Measurements from ENCODE around the gene NEK4.
"Not testable (repeated sequence)": the region's sequence is repeated elsewhere in the genome, so short reads cannot be mapped to it uniquely, and the experiment has no call there.

NEK4 gene

DNA sequence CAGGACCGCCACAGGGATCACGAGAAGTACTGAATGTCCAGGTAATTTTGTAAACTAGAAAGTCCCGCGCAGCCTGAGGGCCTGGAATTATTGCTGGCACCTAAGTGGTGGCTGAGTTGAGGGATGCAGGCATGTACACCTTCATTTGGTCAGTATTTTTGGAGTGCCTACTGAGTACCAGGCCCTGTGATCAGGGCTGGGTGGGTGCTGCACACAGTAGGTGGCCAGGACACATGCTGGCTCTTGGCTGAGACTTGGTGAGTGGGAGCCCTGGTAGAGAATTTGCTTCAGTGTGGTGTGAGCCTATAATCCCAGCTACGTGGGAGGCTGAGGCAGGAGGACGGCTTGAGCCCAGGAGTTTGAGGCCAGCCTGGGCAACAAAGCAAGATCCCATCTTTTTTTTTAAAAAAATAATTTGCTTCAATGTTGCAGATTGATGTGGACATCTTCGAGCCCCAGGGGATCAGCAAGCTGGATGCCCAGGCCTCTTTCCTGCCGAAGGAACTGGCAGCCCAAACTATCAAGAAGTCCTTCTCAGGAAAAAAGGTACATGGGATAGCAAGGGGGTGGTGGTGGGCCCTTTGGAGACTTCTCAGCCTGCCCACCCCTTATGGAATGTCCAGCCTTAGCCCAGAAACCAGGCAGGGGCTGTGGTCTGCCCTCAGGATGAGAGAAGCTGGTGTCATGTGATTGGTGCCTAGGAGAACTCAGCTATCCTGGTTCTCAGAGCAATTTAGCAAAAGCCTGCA lies 9.3 kb upstream of the NEK4 start:
- DNase-seq (ENCODE audit: low read depth in 1 of 2, low spot score in 1 of 2): no peak

DNA sequence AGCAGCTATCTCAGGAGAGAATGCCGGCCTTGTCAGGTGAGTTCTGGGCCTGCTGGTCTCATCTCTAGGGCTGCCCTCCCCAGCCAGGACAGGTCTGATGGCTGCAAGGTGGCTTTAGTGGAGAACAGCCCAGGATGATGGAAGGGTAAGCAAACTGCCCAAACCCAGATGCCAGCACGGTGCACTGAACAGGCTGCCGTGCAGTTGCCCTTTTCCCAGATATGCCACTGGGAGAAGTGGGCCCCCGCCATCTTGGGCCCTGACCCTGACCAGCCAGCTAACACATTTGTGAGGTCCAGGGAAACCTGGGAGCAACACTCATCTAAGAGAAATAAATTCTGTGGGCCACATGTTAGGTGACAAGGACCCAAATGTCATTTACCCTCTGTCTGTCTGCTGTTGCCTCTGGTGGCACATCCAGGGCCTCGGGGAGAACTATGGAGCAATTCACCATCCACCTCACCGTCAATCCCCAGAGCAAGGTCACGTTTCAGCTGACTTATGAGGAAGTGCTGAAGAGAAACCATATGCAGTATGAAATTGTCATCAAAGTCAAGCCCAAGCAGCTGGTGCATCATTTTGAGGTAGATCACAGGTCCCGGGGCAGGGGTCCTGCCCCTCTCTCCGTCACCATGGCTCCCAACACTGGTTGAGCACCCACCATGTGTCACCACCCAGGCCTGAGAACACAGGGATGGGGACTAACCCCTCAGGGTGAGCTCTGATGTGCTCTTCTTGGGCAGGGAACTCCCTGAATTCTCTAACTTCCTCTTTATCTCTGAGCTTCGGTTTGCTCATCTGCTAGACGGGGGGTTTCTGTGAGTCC lies 8.5 kb upstream of the NEK4 start:
- DNase-seq (ENCODE audit: low read depth in 1 of 2, low spot score in 1 of 2): no peak

DNA sequence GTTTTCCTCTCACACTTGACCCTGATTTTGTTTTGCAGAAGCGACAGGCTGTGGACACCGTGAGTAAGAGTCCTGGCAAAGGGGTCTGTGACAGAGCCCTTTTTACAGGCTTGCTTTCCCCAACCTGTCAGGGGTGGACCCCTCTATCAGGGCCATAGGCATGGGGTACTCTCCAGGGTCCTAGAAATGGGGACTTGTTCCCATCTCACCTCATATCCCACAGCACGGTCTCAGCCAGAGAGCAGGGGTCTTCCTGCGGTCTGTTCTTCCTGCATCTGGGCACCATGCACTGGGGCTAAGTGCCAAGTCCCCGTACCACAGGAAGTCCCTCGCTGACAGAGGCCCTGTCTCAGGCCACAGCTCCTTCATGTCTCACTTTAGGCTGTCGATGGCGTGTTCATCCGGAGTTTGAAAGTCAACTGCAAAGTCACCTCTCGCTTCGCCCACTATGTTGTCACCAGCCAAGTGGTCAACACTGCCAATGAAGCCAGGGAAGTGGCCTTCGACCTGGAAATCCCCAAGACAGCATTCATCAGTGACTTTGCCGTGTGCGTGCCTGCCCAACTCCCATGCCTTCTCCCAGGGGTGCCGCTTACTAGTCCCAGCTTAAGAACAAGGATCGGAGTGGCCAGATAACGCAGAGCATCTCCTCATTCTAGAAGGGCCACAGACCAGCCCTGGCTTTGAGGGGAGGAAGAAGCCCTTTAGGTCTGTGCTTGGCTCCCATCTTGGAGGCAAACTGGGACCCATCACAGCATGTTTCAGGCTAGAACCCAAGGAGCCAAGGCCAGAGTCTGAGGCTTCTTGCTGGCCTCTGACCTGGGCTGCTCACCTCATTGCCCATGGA lies 7.4 kb upstream of the NEK4 start:
- DNase-seq (ENCODE audit: low read depth in 1 of 2, low spot score in 1 of 2): no peak

DNA sequence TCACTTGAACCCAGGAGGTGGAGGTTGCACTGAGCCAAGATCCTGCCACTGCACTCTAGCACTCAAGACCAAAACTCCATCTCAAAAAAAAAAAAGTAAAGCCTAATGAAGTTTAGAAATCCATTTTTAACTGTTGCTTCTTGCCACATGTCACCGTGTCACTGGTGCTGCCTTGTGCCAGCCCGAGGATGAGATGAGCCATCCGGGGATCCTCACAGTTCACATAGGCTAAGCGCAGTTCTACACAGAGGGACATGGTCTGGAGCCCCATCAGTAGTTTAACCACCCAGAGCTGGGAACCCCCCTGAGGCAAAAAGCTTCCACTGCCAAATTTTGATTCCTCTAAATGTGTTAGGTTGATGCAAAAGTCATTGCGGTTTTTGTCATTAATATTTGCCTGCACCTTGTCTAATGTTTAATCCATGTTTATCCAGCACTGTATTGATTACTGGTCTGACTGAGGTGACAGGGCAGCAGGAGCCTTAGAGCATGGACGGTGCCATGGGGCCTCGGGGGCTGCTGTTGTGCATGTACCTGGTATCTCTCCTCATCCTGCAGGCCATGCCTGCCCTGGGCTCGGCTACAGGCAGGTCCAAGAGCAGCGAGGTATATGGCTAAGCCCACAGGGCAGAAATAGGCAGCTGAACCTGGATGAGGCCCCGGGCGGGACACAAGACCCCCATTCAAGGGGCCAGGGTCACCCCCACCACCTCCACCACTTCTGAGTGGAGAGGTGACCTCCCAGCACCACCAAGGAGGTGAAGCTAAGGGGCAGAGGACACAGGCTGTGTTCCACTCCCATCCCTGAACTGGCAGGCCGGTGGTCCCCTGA lies 6.6 kb upstream of the NEK4 start, which contains the start of gene ITIH1:
Gene ITIH1, plus strand, starts transcription at position 473 of the 832 bp plus-strand sequence. Its CDS starts 17 bp downstream, at position 490.
- DNase-seq (ENCODE audit: low read depth in 1 of 2, low spot score in 1 of 2): no peak

DNA sequence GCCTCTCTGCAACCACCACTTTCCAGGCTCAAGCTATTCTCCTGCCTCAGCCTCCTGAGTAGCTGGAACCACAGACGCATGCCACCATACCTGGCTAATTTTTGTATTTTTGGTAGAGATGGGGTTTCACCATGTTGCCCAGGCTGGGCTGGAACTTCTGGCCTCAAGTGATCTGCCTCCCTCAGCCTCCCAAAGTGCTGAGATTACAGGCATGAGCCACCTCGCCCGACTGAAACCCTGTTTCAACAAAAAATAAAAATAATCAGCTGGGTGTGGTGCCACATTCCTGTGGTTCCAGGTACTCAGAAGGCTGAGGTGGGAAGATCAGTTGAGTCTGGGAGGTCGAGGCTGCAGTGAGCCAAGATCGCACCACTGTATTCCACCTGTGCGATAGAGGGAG lies 5.7 kb upstream of the NEK4 start:
- not testable (repeated sequence) for DNase-seq (ENCODE audit: low read depth in 1 of 2, low spot score in 1 of 2)

DNA sequence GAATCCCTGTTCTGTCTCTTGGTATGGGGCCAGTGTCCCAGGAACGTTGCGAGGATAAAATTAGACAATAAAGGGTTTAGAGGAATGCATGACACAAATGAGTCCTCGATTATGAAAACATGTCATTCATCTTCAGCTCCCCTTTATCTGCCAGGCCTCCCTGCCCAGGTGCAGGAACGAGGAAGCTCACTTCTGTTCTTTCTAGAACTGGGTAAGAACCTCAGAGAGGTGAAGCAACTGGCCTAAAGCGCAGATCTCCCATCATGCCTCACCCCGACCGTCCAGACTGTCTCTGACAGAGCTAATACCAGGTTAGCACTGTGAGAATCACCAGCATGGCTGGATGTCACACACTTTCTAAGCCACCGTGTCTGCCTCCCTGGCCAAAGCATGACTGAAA lies 5.1 kb upstream of the NEK4 start:
- DNase-seq (ENCODE audit: low read depth in 1 of 2, low spot score in 1 of 2): no peak

DNA sequence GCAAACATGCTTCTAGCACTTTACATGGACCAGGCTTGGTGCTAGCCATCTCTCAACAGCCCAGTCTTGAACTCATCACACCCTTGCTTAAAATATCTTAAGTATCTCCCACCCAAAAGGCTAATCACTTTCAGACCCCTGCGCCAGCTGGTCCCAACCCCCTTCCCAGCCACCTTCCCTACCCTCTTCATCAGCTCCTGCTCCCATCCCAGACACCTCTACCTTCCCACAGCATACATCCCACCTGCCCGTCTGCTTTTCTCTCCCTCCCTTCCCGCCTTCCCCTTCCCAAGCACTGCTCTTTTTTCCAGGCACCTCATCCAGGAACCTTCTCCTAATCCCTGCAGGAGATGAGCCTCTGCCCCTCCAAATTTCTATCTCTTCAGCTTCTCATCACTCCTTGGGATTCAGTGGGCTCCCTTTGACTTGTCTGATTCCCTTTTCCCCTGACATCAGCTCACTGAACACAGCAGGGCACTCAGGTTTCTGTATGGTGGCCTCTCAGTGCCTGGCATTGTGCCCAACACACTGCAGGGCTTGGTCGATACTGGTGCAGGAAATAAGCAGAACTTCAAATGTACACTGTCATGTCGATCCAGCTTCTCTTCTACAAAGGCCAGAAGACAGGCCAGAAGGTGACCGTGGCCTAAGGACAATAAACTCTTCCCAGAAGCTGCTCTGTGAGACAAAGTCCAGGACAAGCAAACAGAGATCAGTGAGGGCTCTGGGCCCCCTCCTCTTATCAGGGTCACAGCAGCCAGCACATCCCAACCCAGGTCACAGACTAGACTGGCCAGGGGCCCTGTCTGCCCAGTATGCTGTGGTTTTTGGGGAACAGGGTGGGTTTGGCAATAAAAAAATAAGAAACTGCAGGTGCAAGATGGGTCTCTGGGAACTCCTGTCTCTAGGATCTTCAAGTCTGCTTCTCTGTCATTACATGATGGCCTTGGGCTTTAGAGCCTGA lies 4.4 kb upstream of the NEK4 start:
- no peak for DNase-seq (ENCODE audit: low read depth in 1 of 2, low spot score in 1 of 2)

DNA sequence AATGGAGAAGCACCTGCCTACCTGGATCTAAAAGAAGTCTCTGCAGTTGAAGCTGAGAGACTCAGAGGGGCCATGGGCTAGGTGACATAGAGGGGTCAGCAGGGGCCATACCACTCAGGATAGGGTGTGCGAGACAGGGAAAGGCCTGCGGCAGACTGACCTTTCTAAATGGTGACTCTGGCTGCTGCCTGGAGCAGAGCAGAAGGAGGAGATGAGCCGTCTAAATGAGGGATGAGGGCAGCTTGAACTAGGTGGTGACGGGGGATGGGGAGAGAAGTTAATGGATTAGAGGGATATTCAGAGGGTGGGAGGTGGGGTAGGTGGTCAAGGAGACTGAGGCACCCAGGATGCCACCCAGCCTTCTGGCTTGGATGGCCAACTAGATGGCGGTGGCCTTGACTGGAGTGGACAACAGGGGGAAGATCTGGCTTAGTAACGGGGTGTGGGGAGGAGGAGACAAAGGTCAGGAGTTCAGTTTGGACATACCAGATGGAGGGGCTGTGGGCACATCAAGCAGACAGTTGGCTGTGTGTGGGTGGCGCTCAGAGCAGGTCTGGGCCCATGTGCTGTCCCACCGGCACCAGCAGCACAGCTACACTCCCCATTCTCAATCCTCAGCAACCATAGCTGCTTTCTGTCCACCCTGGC lies 3.5 kb upstream of the NEK4 start:
- DNase-seq (ENCODE audit: low read depth in 1 of 2, low spot score in 1 of 2): no peak

DNA sequence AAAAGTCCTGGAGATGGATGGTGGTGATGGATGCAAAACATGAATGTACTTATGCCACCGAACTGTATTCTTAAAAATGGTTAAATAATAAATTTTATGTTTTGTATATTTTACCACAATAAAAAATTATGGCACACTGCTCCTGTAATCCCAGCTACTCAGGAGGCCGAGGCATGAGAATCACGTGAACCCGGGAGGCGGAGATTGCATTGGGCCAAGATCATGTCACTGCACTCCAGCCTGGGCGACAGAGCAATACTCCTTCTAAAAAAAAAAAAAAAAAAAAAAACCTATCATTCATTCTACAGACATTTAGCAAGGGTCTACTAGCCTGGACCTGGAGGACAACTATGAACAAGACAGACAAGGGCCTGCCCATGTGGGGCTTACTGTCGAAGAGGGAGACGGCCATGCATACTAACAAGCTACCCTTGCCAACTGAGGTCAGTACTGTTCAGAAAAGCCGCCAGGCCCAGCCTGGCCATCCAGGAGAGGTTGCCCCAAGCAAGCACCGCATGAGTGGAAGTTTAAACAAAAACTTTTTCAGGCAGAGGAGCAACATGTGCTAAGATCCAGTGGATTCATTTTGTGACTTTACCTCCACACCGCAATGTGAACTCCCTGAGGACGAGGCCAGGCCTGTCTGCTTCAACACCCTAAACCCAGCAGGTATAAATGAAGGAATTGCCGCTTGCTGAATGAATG lies 2.8 kb upstream of the NEK4 start:
- DNase-seq (ENCODE audit: low read depth in 1 of 2, low spot score in 1 of 2): no peak

DNA sequence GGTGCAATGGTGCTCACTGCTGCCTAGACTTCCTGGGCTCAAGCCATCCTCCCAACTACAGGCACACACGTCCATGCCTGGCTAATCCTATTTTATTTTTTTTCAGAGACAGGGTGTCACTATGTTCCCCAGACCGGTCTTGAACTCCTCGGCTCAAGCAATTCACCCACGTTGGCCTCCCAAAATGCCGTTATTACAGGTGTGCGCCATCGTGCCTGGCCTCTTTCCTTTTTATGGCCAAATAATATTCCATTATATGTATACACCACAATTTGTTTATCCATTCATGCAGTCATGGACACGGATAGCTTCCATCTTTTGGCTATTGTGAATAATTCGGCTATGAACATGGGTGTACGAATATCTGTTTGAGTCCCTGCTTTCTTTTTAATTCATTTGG lies 962 bp upstream of the NEK4 start:
- DNase-seq (ENCODE audit: low read depth in 1 of 2, low spot score in 1 of 2): no peak

DNA sequence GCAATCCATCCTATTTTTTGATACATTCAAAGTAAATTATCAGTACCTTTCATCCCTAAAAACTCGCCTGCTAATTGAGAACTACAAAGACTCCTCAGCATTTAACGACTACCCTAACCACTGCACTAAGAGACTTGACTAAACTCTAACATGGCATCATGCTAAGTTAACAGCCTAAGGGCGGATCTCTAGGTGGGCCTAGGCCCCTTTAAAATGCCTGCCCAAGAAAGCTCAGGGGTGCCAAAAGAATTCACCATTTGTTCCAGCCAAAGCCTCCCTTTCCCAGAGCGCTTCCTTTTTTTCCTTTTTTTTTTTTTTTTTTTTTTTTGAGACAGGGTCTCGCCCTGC lies 568 bp upstream of the NEK4 start:
- DNase-seq (ENCODE audit: low read depth in 1 of 2, low spot score in 1 of 2): no peak

DNA sequence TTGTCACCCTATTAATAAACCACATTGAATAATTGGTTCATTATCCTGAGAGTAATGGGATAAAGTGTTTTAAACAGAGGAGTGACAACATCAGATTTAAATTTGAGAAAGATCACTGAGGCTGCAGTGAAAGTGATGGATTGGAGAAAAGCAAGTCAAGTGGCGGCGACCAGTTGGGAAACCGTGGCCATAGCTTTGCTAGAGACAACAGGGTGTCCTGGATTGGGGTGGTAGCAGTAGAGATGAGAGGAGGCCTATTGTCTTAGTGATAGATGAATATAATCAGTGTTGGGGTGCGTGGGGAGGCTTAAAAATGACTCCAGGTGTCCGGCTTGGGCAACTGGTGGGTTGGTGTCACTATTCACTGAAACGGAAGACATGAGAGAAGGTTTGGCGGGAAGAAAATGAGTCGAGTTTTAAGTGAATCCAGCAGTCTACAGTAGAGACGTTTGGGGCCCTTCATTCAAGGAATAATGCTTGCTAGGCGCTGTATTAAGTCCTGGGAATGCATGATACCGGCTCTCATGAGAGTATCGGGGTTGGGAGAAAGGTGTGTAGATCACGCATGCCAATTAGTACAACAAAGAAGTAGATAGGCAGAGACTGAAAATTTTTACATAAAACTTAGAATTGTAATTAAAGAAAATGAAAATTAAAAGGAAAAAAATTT lies 819 bp downstream of the NEK4 start:
- DNase-seq (ENCODE audit: low read depth in 1 of 2, low spot score in 1 of 2): no peak

DNA sequence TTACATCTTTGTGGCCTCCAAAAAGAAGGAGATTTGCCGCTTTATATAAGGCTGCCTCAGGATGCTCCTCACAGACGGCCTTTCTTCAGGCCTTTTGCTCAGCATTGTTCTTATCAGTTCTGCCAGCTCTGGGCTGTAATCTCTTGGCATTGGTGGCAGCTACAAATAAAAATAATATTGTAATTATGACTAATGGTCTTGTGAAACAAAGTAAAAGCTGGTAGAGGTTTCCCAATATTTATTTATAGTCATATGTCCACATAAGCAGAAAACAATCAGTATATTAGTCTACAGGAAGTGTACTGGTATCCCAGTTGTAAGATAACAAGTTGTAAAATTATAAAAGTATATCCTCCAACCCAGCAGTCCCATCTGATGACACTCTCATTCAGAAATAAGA lies 7.3 kb downstream of the NEK4 start:
- no peak for DNase-seq (ENCODE audit: low read depth in 1 of 2, low spot score in 1 of 2)

DNA sequence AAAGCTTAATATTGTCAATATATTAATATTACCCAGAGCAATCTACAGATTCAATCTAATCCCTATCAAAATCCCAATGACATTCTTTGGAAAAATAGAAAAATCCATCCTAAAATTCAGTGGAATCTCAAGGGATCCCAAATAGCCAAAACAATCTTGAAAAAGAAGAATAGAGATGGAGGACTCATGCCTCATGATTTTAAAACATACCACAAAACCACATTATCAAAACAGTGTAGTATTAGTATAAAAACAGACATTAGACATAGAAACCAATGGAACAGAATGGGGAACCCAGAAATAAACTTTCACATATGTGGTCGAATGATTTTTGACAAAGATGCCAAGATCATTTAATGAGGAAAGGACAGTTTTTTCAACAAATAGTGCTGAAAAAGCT lies 14.6 kb downstream of the NEK4 start:
- no peak for DNase-seq (ENCODE audit: low read depth in 1 of 2, low spot score in 1 of 2)

DNA sequence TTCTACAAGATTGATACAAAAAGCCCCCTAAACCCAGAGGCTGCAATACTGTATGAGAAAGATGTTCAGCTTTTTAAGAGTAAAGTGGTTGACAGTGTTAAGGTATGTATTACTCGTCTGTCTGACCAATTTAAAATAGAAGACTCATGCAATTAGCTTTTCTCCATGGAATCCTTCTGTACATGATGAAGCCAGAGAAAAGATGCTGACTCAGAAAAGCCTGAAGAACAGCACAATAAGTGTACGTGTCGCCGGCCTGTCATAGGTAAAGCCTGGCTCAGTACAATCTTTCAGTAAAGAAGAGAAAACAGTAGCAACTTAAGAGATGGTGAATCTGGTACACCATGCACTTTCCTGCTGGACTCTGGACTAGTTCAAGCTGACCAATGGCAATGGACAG lies 16.4 kb downstream of the NEK4 start:
- DNase-seq (ENCODE audit: low read depth in 1 of 2, low spot score in 1 of 2): no peak

DNA sequence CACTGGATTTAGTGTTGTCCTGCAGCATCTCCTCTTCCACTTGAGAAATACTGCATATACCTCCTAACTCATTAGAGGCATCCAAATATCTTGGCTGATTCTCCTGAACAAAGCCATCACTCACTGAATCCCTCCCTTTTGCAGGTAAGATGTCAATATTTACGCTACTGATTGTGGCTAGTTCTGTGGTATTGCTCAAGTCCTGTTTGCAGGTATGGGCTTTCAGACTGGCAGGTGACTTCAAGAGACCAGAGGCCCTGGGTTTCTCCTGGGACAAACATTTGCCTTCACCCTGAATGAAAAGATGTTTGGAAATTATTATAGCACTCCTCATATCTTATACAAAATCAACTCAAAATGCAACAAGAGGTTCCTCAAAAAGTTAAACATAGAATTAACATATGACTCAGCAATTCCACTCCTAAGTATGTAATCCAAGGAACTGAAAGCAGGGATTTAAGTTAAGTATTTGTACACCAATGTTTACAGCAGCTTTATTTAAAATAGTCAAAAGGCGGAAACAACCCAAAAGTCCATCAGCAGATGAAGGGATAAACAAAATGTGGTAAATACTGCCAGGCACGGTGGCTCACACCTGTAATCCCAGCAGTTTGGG lies 18.6 kb downstream of the NEK4 start:
- DNase-seq (ENCODE audit: low read depth in 1 of 2, low spot score in 1 of 2): no peak

DNA sequence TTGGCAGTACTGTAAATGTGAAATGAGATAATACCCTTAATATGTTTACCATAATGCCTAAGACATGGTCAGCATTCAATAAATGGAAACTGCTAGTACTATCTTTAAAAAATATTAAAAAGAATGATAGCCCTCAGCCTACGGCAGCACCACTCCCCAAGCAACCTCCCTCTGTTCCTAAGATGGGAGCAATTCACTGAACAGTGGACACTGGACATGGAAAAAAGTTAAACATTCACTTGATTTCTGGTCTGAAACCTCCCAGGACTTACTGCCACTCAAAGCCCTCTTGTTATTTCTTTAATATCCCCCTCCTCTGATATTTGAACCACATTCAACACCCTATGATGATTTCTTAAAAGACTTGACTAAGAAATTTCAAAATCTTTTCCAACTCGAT lies 27.0 kb downstream of the NEK4 start:
- DNase-seq (ENCODE audit: low read depth in 1 of 2, low spot score in 1 of 2): no peak

DNA sequence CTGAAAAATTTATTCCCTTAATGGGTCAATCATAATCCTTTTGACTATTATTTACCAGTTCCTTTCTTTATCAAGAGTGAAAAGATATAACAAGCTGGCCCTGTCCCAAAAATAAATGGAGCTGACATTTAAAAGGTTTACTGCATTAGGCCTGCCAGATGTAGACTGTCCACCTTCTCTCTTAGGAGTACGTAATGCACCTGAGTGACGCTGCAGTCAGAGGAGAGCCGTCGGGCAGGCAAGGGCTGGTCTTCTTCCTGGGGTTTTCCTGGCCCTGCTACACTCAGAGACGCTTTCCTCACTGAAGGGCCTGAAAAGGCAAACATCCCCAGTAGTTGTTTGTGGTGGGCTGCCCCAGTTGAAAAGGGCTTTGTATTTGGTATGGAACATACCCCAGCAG lies 27.6 kb downstream of the NEK4 start:
- DNase-seq (ENCODE audit: low read depth in 1 of 2, low spot score in 1 of 2): no peak

All from activated CD4-positive, alpha-beta T cell treated with anti-CD3 and anti-CD28 coated beads, Interleukin-2, amount 50 U/mL, for 24 hours (primary cell).